ENCODE measurements around the gene GHR. TPM values are rescaled to one million over a fixed set of nuclear protein-coding genes. Genes with fewer than 3 reads are reported as not detected.

GHR gene
- total and polyA plus RNA-seq, 10 of the 15 experiments (the other 5 are each of a cell fraction or from before 2014, with no cell fraction given), result 0.23 to 10.2 (median 0.48) TPM

DNA sequence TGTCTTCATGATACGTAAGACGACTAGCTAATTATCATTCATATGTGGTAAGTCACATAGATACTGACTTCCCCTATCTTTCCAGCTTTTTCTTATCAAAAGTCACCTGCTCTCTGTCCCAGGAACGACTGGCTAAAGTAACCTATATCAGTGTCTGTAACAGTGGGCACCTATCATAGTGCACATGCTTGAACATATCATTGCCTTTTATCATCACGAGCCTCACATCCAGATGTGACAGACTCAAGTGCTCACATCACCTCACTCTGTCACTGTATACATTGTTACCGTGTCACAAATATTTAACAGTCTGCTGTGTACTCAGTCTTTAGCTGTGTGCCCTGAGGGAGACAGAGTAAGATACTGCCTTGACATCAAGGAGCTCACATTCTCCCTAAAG lies 208.0 kb downstream of the GHR start (continued):
- TF ChIP-seq, protein P1, sequence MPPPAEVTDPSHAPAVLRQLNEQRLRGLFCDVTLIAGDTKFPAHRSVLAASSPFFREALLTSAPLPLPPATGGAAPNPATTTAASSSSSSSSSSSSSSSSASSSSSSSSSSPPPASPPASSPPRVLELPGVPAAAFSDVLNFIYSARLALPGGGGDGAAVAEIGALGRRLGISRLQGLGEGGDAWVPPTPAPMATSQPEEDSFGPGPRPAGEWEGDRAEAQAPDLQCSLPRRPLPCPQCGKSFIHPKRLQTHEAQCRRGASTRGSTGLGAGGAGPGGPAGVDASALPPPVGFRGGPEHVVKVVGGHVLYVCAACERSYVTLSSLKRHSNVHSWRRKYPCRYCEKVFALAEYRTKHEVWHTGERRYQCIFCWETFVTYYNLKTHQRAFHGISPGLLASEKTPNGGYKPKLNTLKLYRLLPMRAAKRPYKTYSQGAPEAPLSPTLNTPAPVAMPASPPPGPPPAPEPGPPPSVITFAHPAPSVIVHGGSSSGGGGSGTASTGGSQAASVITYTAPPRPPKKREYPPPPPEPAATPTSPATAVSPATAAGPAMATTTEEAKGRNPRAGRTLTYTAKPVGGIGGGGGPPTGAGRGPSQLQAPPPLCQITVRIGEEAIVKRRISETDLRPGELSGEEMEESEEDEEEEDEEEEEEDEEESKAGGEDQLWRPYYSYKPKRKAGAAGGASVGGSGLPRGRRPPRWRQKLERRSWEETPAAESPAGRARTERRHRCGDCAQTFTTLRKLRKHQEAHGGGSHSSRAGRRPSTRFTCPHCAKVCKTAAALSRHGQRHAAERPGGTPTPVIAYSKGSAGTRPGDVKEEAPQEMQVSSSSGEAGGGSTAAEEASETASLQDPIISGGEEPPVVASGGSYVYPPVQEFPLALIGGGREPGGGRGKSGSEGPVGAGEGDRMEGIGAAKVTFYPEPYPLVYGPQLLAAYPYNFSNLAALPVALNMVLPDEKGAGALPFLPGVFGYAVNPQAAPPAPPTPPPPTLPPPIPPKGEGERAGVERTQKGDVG (CRISPR knock-in tag; IDR thresholded peaks at IDR 0.05), result no peak
- no peak for TF ChIP-seq LARP7 (IDR thresholded peaks at IDR 0.05)
- no peak for TF ChIP-seq PKNOX1 (IDR thresholded peaks at IDR 0.05)
- no peak for TF ChIP-seq NR2F1 (conservative IDR thresholded peaks at IDR 0.05)
- TF ChIP-seq MYC (IDR thresholded peaks at IDR 0.05; ENCODE audit: insufficient read depth, insufficient read length, insufficient replicate concordance, low read length, severe bottlenecking), result no peak
- TF ChIP-seq, protein P2, sequence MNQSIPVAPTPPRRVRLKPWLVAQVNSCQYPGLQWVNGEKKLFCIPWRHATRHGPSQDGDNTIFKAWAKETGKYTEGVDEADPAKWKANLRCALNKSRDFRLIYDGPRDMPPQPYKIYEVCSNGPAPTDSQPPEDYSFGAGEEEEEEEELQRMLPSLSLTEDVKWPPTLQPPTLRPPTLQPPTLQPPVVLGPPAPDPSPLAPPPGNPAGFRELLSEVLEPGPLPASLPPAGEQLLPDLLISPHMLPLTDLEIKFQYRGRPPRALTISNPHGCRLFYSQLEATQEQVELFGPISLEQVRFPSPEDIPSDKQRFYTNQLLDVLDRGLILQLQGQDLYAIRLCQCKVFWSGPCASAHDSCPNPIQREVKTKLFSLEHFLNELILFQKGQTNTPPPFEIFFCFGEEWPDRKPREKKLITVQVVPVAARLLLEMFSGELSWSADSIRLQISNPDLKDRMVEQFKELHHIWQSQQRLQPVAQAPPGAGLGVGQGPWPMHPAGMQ (IDR thresholded peaks at IDR 0.05; ENCODE audit: borderline replicate concordance), result no peak
- TF ChIP-seq CEBPB (IDR thresholded peaks at IDR 0.05; ENCODE audit: borderline replicate concordance in 1 of 2, low read depth in 2 of 2, low read length in 2 of 2), result no peak

Measured in GM12878 (cell line).